SK-N-SH treated with all-trans-retinoic acid at 6 μM for 48 hours (cell line): ENCODE results near the gene CHST11.

Experiments used
- ATAC-seq: fragments of 200-7000 bp; cut with Tn5 transposase; 3 replicates; pipeline ENCODE4 v1.9.1; 2020; ENCODE audit warnings: mild to moderate bottlenecking, moderate library complexity
- ARNTL ChIP-seq: fragments of 450-650 bp; formaldehyde crosslinking; IDR thresholded peaks from 2 replicates; pipeline ENCODE4 v1.5.0; 2020; ENCODE audit warnings: low read depth, mild to moderate bottlenecking, moderate library complexity, borderline replicate concordance
- BACH2 ChIP-seq: fragments of 250-450 bp; sonication (Bioruptor Pico); IDR thresholded peaks from 2 replicates; pipeline ENCODE4 v1.9.0; 2021; ENCODE audit warnings: mild to moderate bottlenecking, borderline replicate concordance
- CREB5 ChIP-seq: fragments of 250-450 bp; sonication (Bioruptor Pico); IDR thresholded peaks from 2 replicates; pipeline ENCODE4 v1.5.1; 2020; ENCODE audit warnings: low read depth, mild to moderate bottlenecking, moderate library complexity
- CSDC2 ChIP-seq: fragments of 250-450 bp; sonication (Bioruptor Pico); IDR thresholded peaks from 2 replicates; pipeline ENCODE4 v1.5.0; 2020; ENCODE audit warnings: mild to moderate bottlenecking, moderate library complexity
- CSRNP3 ChIP-seq: fragments of 250-450 bp; sonication (Bioruptor Pico); IDR thresholded peaks from 2 replicates; pipeline ENCODE4 v1.5.1; 2021; ENCODE audit warnings: mild to moderate bottlenecking, moderate library complexity
- ESRRG ChIP-seq: fragments of 250-450 bp; sonication (Bioruptor Pico); IDR thresholded peaks from 2 replicates; pipeline ENCODE4 v1.6.1; 2021; ENCODE audit warnings: mild to moderate bottlenecking
- GLIS3 ChIP-seq: fragments of 250-450 bp; sonication (Bioruptor Pico); IDR thresholded peaks from 2 replicates; pipeline ENCODE4 v1.5.0; 2020; ENCODE audit warnings: mild to moderate bottlenecking, moderate library complexity
- ISL1 ChIP-seq: fragments of 250-450 bp; sonication (Bioruptor Pico); IDR thresholded peaks from 2 replicates; pipeline ENCODE4 v2.1.2; 2022; ENCODE audit warnings: mild to moderate bottlenecking, moderate library complexity
- OSR1 ChIP-seq: fragments of 250-450 bp; sonication (Bioruptor Pico); IDR thresholded peaks from 2 replicates; pipeline ENCODE4 v1.8.0; 2022; ENCODE audit warnings: moderate library complexity, mild to moderate bottlenecking, inconsistent platforms
- PATZ1 ChIP-seq: fragments of 250-450 bp; sonication (Bioruptor Pico); IDR thresholded peaks from 2 replicates; pipeline ENCODE4 v1.8.0; 2020; ENCODE audit warnings: mild to moderate bottlenecking, moderate library complexity, borderline replicate concordance
- POU6F1 ChIP-seq: fragments of 250-450 bp; sonication (Bioruptor Pico); IDR thresholded peaks from 2 replicates; pipeline ENCODE4 v1.8.0; 2021; ENCODE audit warnings: low read depth, mild to moderate bottlenecking, moderate library complexity, borderline replicate concordance
- PPARA ChIP-seq: fragments of 250-450 bp; sonication (Bioruptor Pico); IDR thresholded peaks from 2 replicates; pipeline ENCODE4 v1.5.0; 2020; ENCODE audit warnings: mild to moderate bottlenecking, borderline replicate concordance
- RARB ChIP-seq: fragments of 250-450 bp; sonication (Bioruptor Pico); IDR thresholded peaks from 2 replicates; pipeline ENCODE4 v1.8.0; 2021; ENCODE audit warnings: mild to moderate bottlenecking, moderate library complexity
- SNAI2 ChIP-seq: fragments of 250-450 bp; sonication (Bioruptor Pico); IDR thresholded peaks from 2 replicates; pipeline ENCODE4 v1.5.0; 2020; ENCODE audit warnings: mild to moderate bottlenecking, moderate library complexity
- TCF4 ChIP-seq: fragments of 250-450 bp; sonication (Bioruptor Pico); IDR thresholded peaks from 2 replicates; pipeline ENCODE4 v1.8.0; 2021; ENCODE audit warnings: mild to moderate bottlenecking, moderate library complexity, borderline replicate concordance
- TOX ChIP-seq: fragments of 250-450 bp; sonication (Bioruptor Pico); IDR thresholded peaks from 2 replicates; pipeline ENCODE4 v1.8.0; 2021; ENCODE audit warnings: mild to moderate bottlenecking, moderate library complexity, borderline replicate concordance
- TSHZ2 ChIP-seq: fragments of 250-450 bp; sonication (Bioruptor Pico); IDR thresholded peaks from 2 replicates; pipeline ENCODE4 v1.5.0; 2020; ENCODE audit warnings: mild to moderate bottlenecking, moderate library complexity
- ZFP3 ChIP-seq: fragments of 250-450 bp; sonication (Bioruptor Pico); IDR thresholded peaks from 2 replicates; pipeline ENCODE4 v1.5.0; 2020; ENCODE audit warnings: mild to moderate bottlenecking, moderate library complexity
- ZFP30 ChIP-seq: fragments of 450-650 bp; formaldehyde crosslinking; IDR thresholded peaks from 2 replicates; pipeline ENCODE4 v1.5.0; 2022; ENCODE audit warnings: mild to moderate bottlenecking, moderate library complexity
- ZNF565 ChIP-seq: fragments of 450-650 bp; formaldehyde crosslinking; conservative IDR thresholded peaks from 2 replicates; pipeline ENCODE4 v1.5.0; 2020; ENCODE audit warnings: low read depth, mild to moderate bottlenecking, moderate library complexity
- ZNF8 ChIP-seq: fragments of 450-650 bp; formaldehyde crosslinking; IDR thresholded peaks from 2 replicates; pipeline ENCODE4 v1.5.0; 2020; ENCODE audit warnings: mild to moderate bottlenecking, moderate library complexity

Gene CHST11

GRCh38 chr12:104458694-104459367 lies 2.1 kb downstream of the CHST11 start:
- TF ChIP-seq ZFP3 (CRISPR knock-in tag) (no peak), PPARA (CRISPR knock-in tag) (no peak), CREB5 (CRISPR knock-in tag) (no peak), RARB (no peak), POU6F1 (CRISPR knock-in tag) (no peak), TOX (no peak), TCF4 (CRISPR knock-in tag) (no peak), CSRNP3 (CRISPR knock-in tag) (no peak), GLIS3 (CRISPR knock-in tag) (no peak), ARNTL (CRISPR knock-in tag) (no peak), ZNF565 (CRISPR knock-in tag) (no peak), ZFP30 (CRISPR knock-in tag) (no peak), OSR1 (CRISPR knock-in tag) (no peak), ZNF8 (CRISPR knock-in tag) (no peak), SNAI2 (CRISPR knock-in tag) (no peak), BACH2 (no peak)
- ATAC-seq, result no peak

GRCh38 chr12:104459368-104459909 lies 2.7 kb downstream of the CHST11 start:
- TF ChIP-seq CREB5 (CRISPR knock-in tag) (no peak), ARNTL (CRISPR knock-in tag) (no peak), ESRRG (CRISPR knock-in tag) (no peak), CSRNP3 (CRISPR knock-in tag) (no peak), OSR1 (CRISPR knock-in tag) (no peak), RARB (no peak), ZNF8 (CRISPR knock-in tag) (no peak), ZFP3 (CRISPR knock-in tag) (no peak), CSDC2 (no peak), ISL1 (CRISPR knock-in tag) (no peak), TOX (no peak), BACH2 (no peak), ZFP30 (CRISPR knock-in tag) (no peak)
- ATAC-seq, result no peak

GRCh38 chr12:104460041-104460719 lies 3.4 kb downstream of the CHST11 start:
- no peak for ATAC-seq
- TF ChIP-seq OSR1 (CRISPR knock-in tag) (no peak), CSDC2 (no peak), TCF4 (CRISPR knock-in tag) (no peak), PPARA (CRISPR knock-in tag) (no peak), PATZ1 (CRISPR knock-in tag) (no peak), ISL1 (CRISPR knock-in tag) (no peak), ESRRG (CRISPR knock-in tag) (no peak), SNAI2 (CRISPR knock-in tag) (no peak), TSHZ2 (CRISPR knock-in tag) (no peak), CSRNP3 (CRISPR knock-in tag) (no peak), ZNF565 (CRISPR knock-in tag) (no peak), ARNTL (CRISPR knock-in tag) (no peak)
